GM12872 (cell line): ENCODE results near the gene MRPL10.

Experiments
- CTCF ChIP-seq: IDR thresholded peaks from 3 replicates; pipeline ENCODE4 v1.5.1; 2011; ENCODE audit warnings: low read depth, mild to moderate bottlenecking, low read length, moderate library complexity; ENCODE audit not compliant: insufficient read depth

The MRPL10 gene

GRCh38 chr17:47831934-47832327 lies 590 bp upstream of the MRPL10 start:
- no peak for TF ChIP-seq CTCF

- no peak for TF ChIP-seq CTCF
Observed at GRCh38 chr17:47830396-47831002, 842 bp downstream of the MRPL10 start.

- no peak for TF ChIP-seq CTCF
Observed at GRCh38 chr17:47829870-47830269, 1.5 kb downstream of the MRPL10 start.

- no peak for TF ChIP-seq CTCF
Observed at GRCh38 chr17:47823519-47823918, 7.8 kb downstream of the MRPL10 start.

- TF ChIP-seq CTCF = no peak
Observed at GRCh38 chr17:47822785-47823184, 8.6 kb downstream of the MRPL10 start.

- TF ChIP-seq CTCF = peak; percentile 36; the same call in 2 of the 3 replicates
Observed at GRCh38 chr17:47821424-47822391, 9.6 kb downstream of the MRPL10 start, which contains the start of gene OSBPL7. Gene OSBPL7, minus strand, starts transcription at chr17:47821794. Its CDS starts 1,516 bp downstream, at chr17:47820278.

GRCh38 chr17:47821031-47821423 lies 10.3 kb downstream of the MRPL10 start:
- TF ChIP-seq CTCF = no peak
